Activated B cell treated with CpG ODN at 0.5 μM for 24 hours (primary cell): ENCODE measurements around the gene FN3K. TPM values are rescaled to one million over a fixed set of nuclear protein-coding genes. Genes with fewer than 3 reads are reported as not detected.

Source experiments
- ATAC-seq: fragments of 200-7000 bp; cut with Tn5 transposase; one replicate; pipeline ENCODE4 v1.10.0; 2021; ENCODE audit warnings: low read depth, mild to moderate bottlenecking, moderate library complexity
- CTCF ChIA-PET: fragments of 350-600 bp; sonication (Branson Sonifier 250); formaldehyde crosslinking; loops from one replicate; lab custom pipeline; 2021; ENCODE audit warnings: antibody characterized with exemption; lab: Charles Lee
- POLR2A ChIA-PET: fragments of 350-600 bp; sonication (Branson Sonifier 250); formaldehyde crosslinking; loops from one replicate; lab custom pipeline; 2021; ENCODE audit warnings: antibody characterized with exemption; lab: Charles Lee
- DNase-seq: peaks from one replicate; pipeline ENCODE4 v3.0.0; 2022
- H3K27ac Mint-ChIP-seq: one replicate; pipeline ENCODE4 v1.8.0; 2020; ENCODE audit warnings: mixed read lengths
- H3K27me3 Mint-ChIP-seq: one replicate; pipeline ENCODE4 v1.8.0; 2021; ENCODE audit warnings: mixed read lengths
- H3K36me3 Mint-ChIP-seq: one replicate; pipeline ENCODE4 v1.8.0; 2021; ENCODE audit warnings: low read depth, mixed read lengths
- H3K4me1 Mint-ChIP-seq: one replicate; pipeline ENCODE4 v1.8.0; 2021; ENCODE audit warnings: mixed read lengths
- H3K4me3 Mint-ChIP-seq: one replicate; pipeline ENCODE4 v1.8.0; 2020; ENCODE audit warnings: mild to moderate bottlenecking, mixed read lengths
- H3K9me3 Mint-ChIP-seq: one replicate; pipeline ENCODE4 v1.8.0; 2020; ENCODE audit warnings: mixed read lengths
- intact Hi-C: fragments of 100-400 bp; cut with micrococcal nuclease; formaldehyde crosslinking; loops from one replicate; pipeline ENCODE4 v1.15.1; 2024
- total RNA-seq: library from RNA; stranded (reverse); gene quantifications from 2 replicates; pipeline ENCODE4 v1.2.3, GENCODE V29; 2022
- TF ChIP-seq, protein P1 (sequence below): fragments of 200-600 bp; IDR thresholded peaks from one replicate; pipeline ENCODE4 v1.8.0; 2022; ENCODE audit warnings: antibody characterized with exemption, mild to moderate bottlenecking

FN3K gene
- total RNA-seq, 1 donor from 2014 or later = 0.44 TPM

DNA sequence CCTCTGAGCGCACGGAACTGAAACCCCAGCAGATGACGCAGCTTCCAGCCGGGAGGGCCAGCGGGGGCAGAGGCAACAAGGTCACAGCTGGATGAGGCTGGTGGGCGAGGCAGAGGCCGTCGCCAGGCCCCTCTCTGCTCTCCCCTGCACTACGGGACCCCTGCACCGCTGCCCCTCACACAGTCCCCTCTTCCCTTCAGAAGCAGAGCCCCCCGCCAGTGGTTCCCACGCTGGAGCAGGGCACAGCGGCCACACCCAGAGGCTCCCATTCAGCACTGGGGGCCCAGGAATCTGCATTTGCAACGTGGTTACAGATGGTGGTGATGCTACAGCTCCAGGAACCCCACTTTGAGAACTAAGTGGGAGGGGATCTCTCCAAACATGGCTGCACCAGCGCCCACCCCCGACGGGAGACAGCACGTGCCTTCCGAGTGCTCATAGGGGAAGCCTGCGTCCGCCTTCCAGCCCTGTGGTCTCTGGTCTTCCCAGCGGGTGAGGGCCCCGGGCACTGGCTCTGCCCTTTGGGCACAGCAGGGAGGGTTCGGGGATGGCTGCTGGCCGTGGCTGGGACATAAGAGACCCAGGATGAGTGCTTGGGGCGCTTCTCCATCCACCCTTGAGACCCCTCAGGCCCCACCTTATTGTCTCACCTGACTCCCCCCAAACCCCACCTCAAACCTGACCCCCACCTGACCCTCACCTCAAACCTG, 32.2 kb upstream of the FN3K start:
- no peaks in the 10 kb centered on the region for H3K27me3 Mint-ChIP-seq
- DNase-seq (no peak), ATAC-seq (no peak)
- TF ChIP-seq, protein P1, sequence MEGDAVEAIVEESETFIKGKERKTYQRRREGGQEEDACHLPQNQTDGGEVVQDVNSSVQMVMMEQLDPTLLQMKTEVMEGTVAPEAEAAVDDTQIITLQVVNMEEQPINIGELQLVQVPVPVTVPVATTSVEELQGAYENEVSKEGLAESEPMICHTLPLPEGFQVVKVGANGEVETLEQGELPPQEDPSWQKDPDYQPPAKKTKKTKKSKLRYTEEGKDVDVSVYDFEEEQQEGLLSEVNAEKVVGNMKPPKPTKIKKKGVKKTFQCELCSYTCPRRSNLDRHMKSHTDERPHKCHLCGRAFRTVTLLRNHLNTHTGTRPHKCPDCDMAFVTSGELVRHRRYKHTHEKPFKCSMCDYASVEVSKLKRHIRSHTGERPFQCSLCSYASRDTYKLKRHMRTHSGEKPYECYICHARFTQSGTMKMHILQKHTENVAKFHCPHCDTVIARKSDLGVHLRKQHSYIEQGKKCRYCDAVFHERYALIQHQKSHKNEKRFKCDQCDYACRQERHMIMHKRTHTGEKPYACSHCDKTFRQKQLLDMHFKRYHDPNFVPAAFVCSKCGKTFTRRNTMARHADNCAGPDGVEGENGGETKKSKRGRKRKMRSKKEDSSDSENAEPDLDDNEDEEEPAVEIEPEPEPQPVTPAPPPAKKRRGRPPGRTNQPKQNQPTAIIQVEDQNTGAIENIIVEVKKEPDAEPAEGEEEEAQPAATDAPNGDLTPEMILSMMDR = no peak
- intact Hi-C loops = no loop called here
- no peak overlapping the region for H3K27ac Mint-ChIP-seq
- no peaks in the 10 kb centered on the region for H3K9me3 Mint-ChIP-seq
- H3K4me3 Mint-ChIP-seq = no peak overlapping the region
- ChIA-PET CTCF (no interaction called here), POLR2A (no interaction called here)
- H3K36me3 Mint-ChIP-seq = no peaks in the 10 kb centered on the region
- peaks cover 17% of the 10 kb centered on the region for H3K4me1 Mint-ChIP-seq

DNA sequence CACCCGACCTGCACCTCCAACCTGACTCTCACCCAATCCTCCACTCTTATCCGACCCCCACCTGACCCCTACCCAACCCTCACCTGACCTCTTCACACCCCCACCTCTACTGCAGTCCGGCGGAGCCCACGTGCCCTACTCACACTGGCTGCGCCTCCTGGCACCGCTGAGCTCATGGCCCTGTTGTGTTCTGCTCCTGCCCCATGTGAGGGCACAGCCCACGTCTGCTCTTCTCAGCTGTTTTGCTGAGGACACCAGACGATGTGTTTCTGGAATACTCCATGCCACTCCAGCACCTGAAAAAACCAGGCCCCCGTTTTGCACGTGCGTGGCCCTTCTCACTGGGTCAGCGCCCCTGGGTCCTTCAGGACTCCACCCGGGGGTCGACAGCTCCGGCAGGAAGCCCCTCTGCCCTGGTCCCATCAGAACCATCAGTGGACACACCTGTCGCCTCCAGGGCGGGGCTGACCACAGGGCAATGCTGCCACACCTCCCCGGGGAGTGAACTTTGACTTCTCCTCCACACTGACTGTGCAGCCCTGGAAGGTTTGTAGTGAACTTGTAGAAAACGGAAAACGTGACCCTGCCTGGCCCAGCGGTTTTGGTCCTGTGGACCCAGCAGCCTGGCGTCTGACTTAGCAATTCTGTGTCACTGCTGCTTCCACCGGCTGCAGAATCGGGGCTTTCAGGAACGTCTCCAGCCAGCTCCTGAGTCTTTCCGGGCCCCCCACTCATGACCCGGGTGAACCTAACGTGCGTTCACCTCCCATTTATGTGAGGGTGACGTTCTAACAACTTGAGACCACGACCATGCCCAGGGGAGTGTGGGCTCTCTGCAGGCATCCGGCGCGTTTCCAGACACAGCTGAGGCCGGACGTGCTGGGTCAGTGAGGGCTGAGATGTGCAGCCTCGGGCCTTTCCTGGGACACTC, 31.2 kb upstream of the FN3K start:
- intact Hi-C loops = no loop called here
- no peaks in the 10 kb centered on the region for H3K36me3 Mint-ChIP-seq
- no peak overlapping the region for H3K4me3 Mint-ChIP-seq
- DNase-seq (no peak), ATAC-seq (no peak)
- H3K4me1 Mint-ChIP-seq = peaks cover 18% of the 10 kb centered on the region
- POLR2A ChIA-PET = no interaction called here
- H3K27me3 Mint-ChIP-seq = no peaks in the 10 kb centered on the region
- CTCF ChIA-PET = no interaction called here
- TF ChIP-seq, protein P1 = no peak
- no peak overlapping the region for H3K27ac Mint-ChIP-seq
- H3K9me3 Mint-ChIP-seq = no peaks in the 10 kb centered on the region

DNA sequence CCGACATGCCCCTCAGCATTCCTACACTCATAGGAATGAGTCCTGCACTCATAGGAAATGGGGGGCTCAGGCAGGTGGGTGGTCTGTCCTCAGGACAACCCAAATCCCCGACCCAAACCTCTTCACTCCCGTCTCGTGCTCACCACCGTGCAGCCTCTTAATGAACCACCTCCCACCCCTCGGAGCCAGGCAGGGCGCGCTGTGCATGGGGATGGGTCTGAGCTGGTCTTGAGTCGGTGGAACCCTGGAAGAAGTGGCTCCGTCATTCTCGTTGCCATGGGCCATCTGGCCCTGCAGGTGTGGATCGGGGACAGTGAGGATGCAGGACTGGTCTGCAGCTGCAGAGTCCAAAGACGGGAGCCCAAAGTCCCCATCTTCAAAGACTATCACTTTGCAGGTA, 30.5 kb upstream of the FN3K start:
- no peaks in the 10 kb centered on the region for H3K9me3 Mint-ChIP-seq
- H3K27me3 Mint-ChIP-seq = no peaks in the 10 kb centered on the region
- CTCF ChIA-PET = no interaction called here
- ATAC-seq (no peak), DNase-seq (no peak)
- TF ChIP-seq, protein P1 = no peak
- H3K27ac Mint-ChIP-seq = no peak overlapping the region
- intact Hi-C loops = no loop called here
- POLR2A ChIA-PET = no interaction called here
- no peak overlapping the region for H3K4me3 Mint-ChIP-seq
- peaks cover 15% of the 10 kb centered on the region for H3K4me1 Mint-ChIP-seq
- H3K36me3 Mint-ChIP-seq = no peaks in the 10 kb centered on the region

DNA sequence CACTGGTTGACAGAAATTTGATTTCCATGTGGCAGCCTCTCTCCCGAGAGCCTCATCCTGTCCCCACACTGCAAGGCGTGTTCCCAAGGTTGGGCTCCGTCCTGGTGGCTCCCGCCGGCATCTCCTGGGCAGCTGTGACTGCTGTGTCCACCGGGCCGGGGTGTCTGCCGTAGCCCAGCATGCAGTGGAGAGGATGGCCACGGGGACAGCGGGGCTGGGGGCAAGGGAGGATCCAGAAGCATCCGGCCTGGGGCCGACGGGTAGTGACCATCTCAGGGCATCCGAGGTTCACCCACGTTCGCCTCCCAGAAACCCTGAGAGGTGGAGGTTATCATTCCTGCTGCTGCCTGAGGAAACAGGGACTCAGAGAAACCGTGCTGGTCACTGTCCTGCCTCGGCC, 29.7 kb upstream of the FN3K start:
- intact Hi-C loops = no loop called here
- ChIA-PET POLR2A (no interaction called here), CTCF (no interaction called here)
- ATAC-seq (no peak), DNase-seq (no peak)
- peaks cover 15% of the 10 kb centered on the region for H3K4me1 Mint-ChIP-seq
- TF ChIP-seq, protein P1 = no peak
- H3K27me3 Mint-ChIP-seq = no peaks in the 10 kb centered on the region
- no peaks in the 10 kb centered on the region for H3K36me3 Mint-ChIP-seq
- no peak overlapping the region for H3K27ac Mint-ChIP-seq
- H3K4me3 Mint-ChIP-seq = no peak overlapping the region
- no peaks in the 10 kb centered on the region for H3K9me3 Mint-ChIP-seq

DNA sequence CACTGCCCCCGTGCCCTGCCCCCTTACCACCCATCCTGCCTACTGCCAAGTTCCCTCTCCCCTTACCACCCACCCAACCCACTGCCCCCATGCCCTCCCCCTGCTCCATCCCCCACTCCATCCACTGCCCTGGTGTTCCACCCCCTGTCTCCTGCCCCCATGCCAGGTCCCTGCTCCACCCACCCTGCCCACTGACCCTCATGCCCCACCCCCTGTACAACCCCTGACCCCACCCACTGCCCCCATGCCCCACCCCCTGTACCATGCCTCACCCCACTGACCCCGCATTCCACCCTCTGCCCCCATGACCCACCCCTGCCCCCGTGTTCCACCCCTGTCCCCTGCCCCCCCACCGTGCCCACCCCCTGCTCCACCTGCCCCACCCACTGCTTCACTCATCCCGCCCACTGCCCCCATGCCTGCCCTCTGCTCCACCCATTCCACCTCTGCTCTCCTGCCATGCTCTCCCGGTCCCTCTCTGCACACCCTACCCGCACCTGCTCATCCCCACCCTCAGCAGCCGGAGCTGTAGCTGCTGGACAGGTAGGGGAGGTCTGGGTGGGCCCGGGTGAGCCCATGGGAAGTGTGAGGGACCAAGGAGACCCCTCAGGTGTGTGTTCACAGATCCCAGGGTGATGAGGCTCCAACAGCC, 26.3 kb upstream of the FN3K start:
- no peaks in the 10 kb centered on the region for H3K27me3 Mint-ChIP-seq
- DNase-seq (no peak), ATAC-seq (no peak)
- intact Hi-C loops = no loop called here
- H3K27ac Mint-ChIP-seq = no peak overlapping the region
- H3K4me1 Mint-ChIP-seq = peaks cover 15% of the 10 kb centered on the region
- ChIA-PET CTCF (no interaction called here), POLR2A (no interaction called here)
- TF ChIP-seq, protein P1 = no peak
- no peak overlapping the region for H3K4me3 Mint-ChIP-seq
- H3K36me3 Mint-ChIP-seq = no peaks in the 10 kb centered on the region
- no peaks in the 10 kb centered on the region for H3K9me3 Mint-ChIP-seq
